ENCODE results near the gene CASP7. TPM values are rescaled to one million over a fixed set of nuclear protein-coding genes. Genes with fewer than 3 reads are reported as not detected.

The CASP7 gene
- total RNA-seq, 1 experiment from 2014 or later, result 14.0 TPM

DNA sequence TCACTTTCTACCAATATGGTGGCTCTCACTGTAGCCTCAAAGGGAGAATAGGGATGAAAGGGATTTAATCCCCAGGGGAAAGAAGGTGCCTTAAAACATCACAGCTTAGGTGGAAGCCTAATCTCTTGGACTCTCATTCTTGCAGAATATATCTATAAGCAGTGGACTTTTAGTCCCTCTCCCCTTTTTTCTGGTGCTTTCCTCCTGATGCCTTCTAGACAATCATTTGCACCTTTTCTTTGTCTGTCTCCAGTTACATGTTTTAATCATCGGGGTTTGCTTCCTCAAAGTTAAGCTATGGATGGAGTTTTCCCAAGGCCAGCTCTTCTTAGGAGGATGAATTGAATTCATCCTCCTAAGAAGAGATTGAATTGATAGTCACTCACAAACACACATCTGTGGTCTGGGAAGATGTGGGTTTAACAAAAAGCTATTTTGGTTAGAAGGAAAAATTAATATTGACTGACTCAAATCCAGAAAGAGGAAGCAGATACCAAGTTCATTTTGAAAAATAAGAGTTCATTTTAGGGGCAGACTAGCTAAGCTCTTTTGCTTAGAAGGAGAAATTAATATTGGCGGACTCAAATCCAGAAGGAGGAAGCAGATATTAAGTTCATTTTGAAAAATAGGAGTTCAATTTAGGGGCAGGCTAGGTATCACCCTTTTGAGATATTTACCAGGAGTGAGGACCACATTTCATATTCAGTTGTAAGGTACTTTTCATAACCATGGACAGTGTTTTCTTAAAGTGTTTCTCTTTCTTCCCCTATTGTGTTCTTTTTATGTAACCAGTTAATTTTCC is 36.6 kb downstream of the CASP7 start:
- no peaks in the 10 kb centered on the region for H3K9me2 ChIP-seq (ENCODE audit: insufficient read depth)
- H2AFZ ChIP-seq, result no peak overlapping the region
- intact Hi-C loops (cut with micrococcal nuclease; ENCODE audit: unreplicated experiment), result no loop called here
- H3K79me2 ChIP-seq (ENCODE audit: low read depth), result no peaks in the 10 kb centered on the region
- H3K4me1 ChIP-seq (replicated peaks; ENCODE audit: insufficient read depth), result no peaks in the 10 kb centered on the region
- H3K36me3 ChIP-seq (ENCODE audit: low read depth), result no peaks in the 10 kb centered on the region
- no peaks in the 10 kb centered on the region for H3F3A ChIP-seq (ENCODE audit: insufficient read depth, low read depth)
- BruUV-seq (replicated peaks), result no TSS peak
- no peaks in the 10 kb centered on the region for H4K20me1 ChIP-seq (ENCODE audit: insufficient read depth)
- TF ChIP-seq, protein P1, sequence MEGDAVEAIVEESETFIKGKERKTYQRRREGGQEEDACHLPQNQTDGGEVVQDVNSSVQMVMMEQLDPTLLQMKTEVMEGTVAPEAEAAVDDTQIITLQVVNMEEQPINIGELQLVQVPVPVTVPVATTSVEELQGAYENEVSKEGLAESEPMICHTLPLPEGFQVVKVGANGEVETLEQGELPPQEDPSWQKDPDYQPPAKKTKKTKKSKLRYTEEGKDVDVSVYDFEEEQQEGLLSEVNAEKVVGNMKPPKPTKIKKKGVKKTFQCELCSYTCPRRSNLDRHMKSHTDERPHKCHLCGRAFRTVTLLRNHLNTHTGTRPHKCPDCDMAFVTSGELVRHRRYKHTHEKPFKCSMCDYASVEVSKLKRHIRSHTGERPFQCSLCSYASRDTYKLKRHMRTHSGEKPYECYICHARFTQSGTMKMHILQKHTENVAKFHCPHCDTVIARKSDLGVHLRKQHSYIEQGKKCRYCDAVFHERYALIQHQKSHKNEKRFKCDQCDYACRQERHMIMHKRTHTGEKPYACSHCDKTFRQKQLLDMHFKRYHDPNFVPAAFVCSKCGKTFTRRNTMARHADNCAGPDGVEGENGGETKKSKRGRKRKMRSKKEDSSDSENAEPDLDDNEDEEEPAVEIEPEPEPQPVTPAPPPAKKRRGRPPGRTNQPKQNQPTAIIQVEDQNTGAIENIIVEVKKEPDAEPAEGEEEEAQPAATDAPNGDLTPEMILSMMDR (conservative IDR thresholded peaks at IDR 0.05), result no peak
- no peak for TF ChIP-seq EZH2 (IDR thresholded peaks at IDR 0.05; ENCODE audit: low read depth)
- H3K4me2 ChIP-seq, result no peak overlapping the region
- no peak overlapping the region for H3K4me3 ChIP-seq
- CTCF ChIA-PET, result interaction anchor here (0.7 kb wide), 1 partner anchor 64 kb away, joined by 3 read pairs; no protein-coding TSS in a partner anchor
- H3K27me3 ChIP-seq (ENCODE audit: insufficient read depth, low read depth), result no peaks in the 10 kb centered on the region
- H3K9me3 ChIP-seq (ENCODE audit: insufficient read depth, low read depth), result no peaks in the 10 kb centered on the region
- no peak overlapping the region for H3K27ac ChIP-seq
- POLR2A ChIA-PET (ENCODE audit: unreplicated experiment), result no interaction called here
- no peak for DNase-seq

DNA sequence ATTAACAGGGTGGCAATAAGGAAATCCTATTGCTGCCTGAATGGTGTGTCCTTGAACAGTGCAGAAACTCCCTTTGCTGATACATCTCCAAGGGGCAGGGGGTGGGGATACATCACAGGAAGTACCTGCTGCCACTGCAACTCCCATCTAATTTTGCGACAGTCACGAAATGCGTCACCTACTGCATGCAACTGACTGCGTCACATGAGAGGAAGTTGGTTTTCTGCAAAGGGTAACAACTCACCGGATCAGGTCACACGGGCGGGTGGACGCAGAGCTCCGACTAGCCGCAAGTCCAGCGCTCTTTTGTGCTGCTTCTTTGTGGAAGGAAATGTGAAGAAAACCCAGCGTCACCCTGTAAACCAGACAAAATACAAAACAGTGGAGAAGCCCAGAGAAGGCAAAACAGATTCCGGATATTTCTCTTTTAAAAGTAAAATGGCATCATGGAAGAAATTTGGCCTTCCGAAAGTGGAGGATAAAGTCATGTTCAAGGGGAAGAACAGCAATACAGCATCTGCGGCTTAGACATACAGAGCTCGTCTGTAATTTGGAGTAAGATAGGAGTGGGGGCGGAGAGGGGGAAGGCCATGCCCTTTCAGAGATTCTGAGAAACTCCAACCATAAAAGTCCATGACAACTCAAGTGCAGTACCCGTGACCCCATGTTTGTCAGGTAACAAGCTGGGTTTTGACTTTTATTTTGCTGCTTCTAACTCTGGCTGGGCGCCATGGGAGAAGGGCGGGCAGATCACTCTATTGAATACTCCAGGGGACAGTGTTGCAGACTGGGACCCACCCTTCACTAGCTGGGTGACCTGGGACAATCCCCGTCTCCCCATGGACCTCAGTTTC is 39.5 kb downstream of the CASP7 start:
- no peak for DNase-seq
- Histone ChIP-seq H3K27me3 (ENCODE audit: insufficient read depth, low read depth) (no peaks in the 10 kb centered on the region), H4K20me1 (ENCODE audit: insufficient read depth) (no peaks in the 10 kb centered on the region), H3K9me3 (ENCODE audit: insufficient read depth, low read depth) (no peaks in the 10 kb centered on the region), H3K9me2 (ENCODE audit: insufficient read depth) (no peaks in the 10 kb centered on the region), H2AFZ (no peak overlapping the region), H3K4me3 (no peak overlapping the region), H3F3A (ENCODE audit: insufficient read depth, low read depth) (no peaks in the 10 kb centered on the region), H3K4me2 (no peak overlapping the region), H3K79me2 (ENCODE audit: low read depth) (no peaks in the 10 kb centered on the region), H3K27ac (no peak overlapping the region), H3K4me1 (replicated peaks; ENCODE audit: insufficient read depth) (no peaks in the 10 kb centered on the region), H3K36me3 (ENCODE audit: low read depth) (no peaks in the 10 kb centered on the region)
- TF ChIP-seq EZH2 (IDR thresholded peaks at IDR 0.05; ENCODE audit: low read depth), result no peak
- TF ChIP-seq, protein P1 (conservative IDR thresholded peaks at IDR 0.05), result no peak
- ChIA-PET CTCF (no interaction called here), POLR2A (ENCODE audit: unreplicated experiment) (no interaction called here)
- BruUV-seq (replicated peaks), result no TSS peak
- intact Hi-C loops (cut with micrococcal nuclease; ENCODE audit: unreplicated experiment), result no loop called here

DNA sequence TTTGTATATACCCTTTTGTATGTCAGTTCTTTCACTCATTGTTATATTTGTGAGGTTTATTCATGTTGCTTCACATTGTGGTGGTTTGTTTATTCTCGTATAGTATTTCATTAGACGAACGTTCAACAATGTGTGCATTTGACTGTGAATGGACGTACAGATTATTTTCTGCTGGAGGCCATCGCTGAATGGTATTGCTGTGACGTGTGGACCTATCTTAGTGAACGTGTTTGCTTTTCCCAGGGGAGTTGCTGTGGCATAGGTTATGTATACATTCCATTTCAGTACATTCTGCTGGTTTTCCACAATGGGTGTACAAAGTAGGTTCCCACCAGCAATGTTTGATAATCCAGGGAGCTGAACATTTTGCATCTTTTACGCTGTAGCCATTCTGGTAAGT is 40.7 kb downstream of the CASP7 start:
- no peak for DNase-seq
- Histone ChIP-seq H3K36me3 (ENCODE audit: low read depth) (no peaks in the 10 kb centered on the region), H3K9me3 (ENCODE audit: insufficient read depth, low read depth) (no peaks in the 10 kb centered on the region), H3K4me3 (no peak overlapping the region), H4K20me1 (ENCODE audit: insufficient read depth) (no peaks in the 10 kb centered on the region), H3K79me2 (ENCODE audit: low read depth) (no peaks in the 10 kb centered on the region), H3K9me2 (ENCODE audit: insufficient read depth) (no peaks in the 10 kb centered on the region), H3K27me3 (ENCODE audit: insufficient read depth, low read depth) (no peaks in the 10 kb centered on the region), H3K4me2 (no peak overlapping the region), H3F3A (ENCODE audit: insufficient read depth, low read depth) (no peaks in the 10 kb centered on the region), H3K27ac (no peak overlapping the region), H3K4me1 (replicated peaks; ENCODE audit: insufficient read depth) (no peaks in the 10 kb centered on the region), H2AFZ (no peak overlapping the region)
- CTCF ChIA-PET, result no interaction called here
- no TSS peak for BruUV-seq (replicated peaks)
- TF ChIP-seq, protein P1 (conservative IDR thresholded peaks at IDR 0.05), result no peak
- TF ChIP-seq EZH2 (IDR thresholded peaks at IDR 0.05; ENCODE audit: low read depth), result no peak
- POLR2A ChIA-PET (ENCODE audit: unreplicated experiment), result no interaction called here
- intact Hi-C loops (cut with micrococcal nuclease; ENCODE audit: unreplicated experiment), result no loop called here
